ENCODE data around the gene AHCYL1. TPM values are rescaled to one million over a fixed set of nuclear protein-coding genes. Genes with fewer than 3 reads are reported as not detected.

Gene AHCYL1
- polyA plus RNA-seq, 1 donor (not counting 4 experiments of a cell fraction or from before 2014, with no cell fraction given) = 64.8 TPM

GRCh38 chr1:110039641-110040040, 55.1 kb downstream of the AHCYL1 start:
- Histone ChIP-seq H3K9ac (ENCODE audit: control insufficient read depth, extremely low read depth, insufficient read depth, low read length) (no peak overlapping the region), H2AFZ (ENCODE audit: control insufficient read depth, low read length) (no peak overlapping the region), H3K9me3 (ENCODE audit: control insufficient read depth, low read depth, low read length) (no peaks in the 10 kb centered on the region), H3K36me3 (ENCODE audit: control insufficient read depth in 2 of 2, extremely low read depth in 1 of 2, insufficient read depth in 2 of 2, low read length in 2 of 2) (peaks cover 49 to 69% of the 10 kb centered on the region in 2 experiments), H3K4me3 (ENCODE audit: control insufficient read depth in 2 of 3, extremely low read depth in 1 of 3, insufficient read depth in 2 of 3, low read depth in 1 of 3, low read length in 3 of 3) (no peak overlapping the region), H4K20me1 (ENCODE audit: control insufficient read depth, extremely low read depth, insufficient read depth, low read length) (no peaks in the 10 kb centered on the region), H3K27me3 (ENCODE audit: control insufficient read depth, extremely low read depth, insufficient read depth, low read length) (no peaks in the 10 kb centered on the region), H3K4me1 (ENCODE audit: control insufficient read depth, extremely low read depth, insufficient read depth, low read length) (peaks cover 15% of the 10 kb centered on the region), H3K79me2 (ENCODE audit: control insufficient read depth, insufficient read depth, low read length) (peaks cover 30% of the 10 kb centered on the region), H3K27ac (ENCODE audit: control insufficient read depth, insufficient read depth, low read length) (no peak overlapping the region), H3K9me1 (ENCODE audit: control insufficient read depth, extremely low read depth, insufficient read depth, low read length) (no peaks in the 10 kb centered on the region), H3K4me2 (ENCODE audit: control insufficient read depth, extremely low read depth, insufficient read depth, low read depth, low read length) (no peak overlapping the region)
- no peak for TF ChIP-seq CTCF (optimal IDR thresholded peaks at IDR 0.05 in 1 of 3, IDR thresholded peaks at IDR 0.05 in 1 of 3, conservative IDR thresholded peaks at IDR 0.05 in 1 of 3; ENCODE audit: extremely low read depth in 1 of 3, insufficient read depth in 2 of 3, low read length in 3 of 3)
- TF ChIP-seq EZH2 (IDR thresholded peaks at IDR 0.05; ENCODE audit: low read length) = no peak
- FAIRE-seq (no peak), DNase-seq (ENCODE audit: low read depth, low spot score) (no peak)
- dilution Hi-C loops (cut with MboI; ENCODE audit: extremely low pct_ligation_motif_present, low sequenced_read_pairs) = no loop called here

- no peak overlapping the region for H2AFZ ChIP-seq (ENCODE audit: control insufficient read depth, low read length)
- peak overlapping the region; percentile 42 for H3K27ac ChIP-seq (ENCODE audit: control insufficient read depth, insufficient read depth, low read length)
- no peak overlapping the region for H3K4me2 ChIP-seq (ENCODE audit: control insufficient read depth, extremely low read depth, insufficient read depth, low read depth, low read length)
- H3K4me1 ChIP-seq (ENCODE audit: control insufficient read depth, extremely low read depth, insufficient read depth, low read length) = peaks cover 13% of the 10 kb centered on the region
- H3K4me3 ChIP-seq (ENCODE audit: control insufficient read depth in 2 of 3, extremely low read depth in 1 of 3, insufficient read depth in 2 of 3, low read depth in 1 of 3, low read length in 3 of 3) = no peak overlapping the region
- no peak overlapping the region for H3K9ac ChIP-seq (ENCODE audit: control insufficient read depth, extremely low read depth, insufficient read depth, low read length)
- TF ChIP-seq CTCF (optimal IDR thresholded peaks at IDR 0.05 in 1 of 3, IDR thresholded peaks at IDR 0.05 in 1 of 3, conservative IDR thresholded peaks at IDR 0.05 in 1 of 3; ENCODE audit: extremely low read depth in 1 of 3, insufficient read depth in 2 of 3, low read length in 3 of 3) (peak in 1 of 3 experiments; percentile 21), EZH2 (IDR thresholded peaks at IDR 0.05; ENCODE audit: low read length) (no peak)
- no peaks in the 10 kb centered on the region for H4K20me1 ChIP-seq (ENCODE audit: control insufficient read depth, extremely low read depth, insufficient read depth, low read length)
- peaks cover 54 to 76% of the 10 kb centered on the region in 2 experiments for H3K36me3 ChIP-seq (ENCODE audit: control insufficient read depth in 2 of 2, extremely low read depth in 1 of 2, insufficient read depth in 2 of 2, low read length in 2 of 2)
- DNase-seq (ENCODE audit: low read depth, low spot score) (peak; percentile 36), FAIRE-seq (peak; percentile 46)
- H3K9me1 ChIP-seq (ENCODE audit: control insufficient read depth, extremely low read depth, insufficient read depth, low read length) = no peaks in the 10 kb centered on the region
- H3K79me2 ChIP-seq (ENCODE audit: control insufficient read depth, insufficient read depth, low read length) = peaks cover 21% of the 10 kb centered on the region
- H3K9me3 ChIP-seq (ENCODE audit: control insufficient read depth, low read depth, low read length) = no peaks in the 10 kb centered on the region
- no peaks in the 10 kb centered on the region for H3K27me3 ChIP-seq (ENCODE audit: control insufficient read depth, extremely low read depth, insufficient read depth, low read length)
- dilution Hi-C loops (cut with MboI; ENCODE audit: extremely low pct_ligation_motif_present, low sequenced_read_pairs) = no loop called here
Observed at GRCh38 chr1:110040548-110040947, 56.0 kb downstream of the AHCYL1 start.
